ENCODE data around the gene ACTN1. TPM values are rescaled to one million over a fixed set of nuclear protein-coding genes. Genes with fewer than 3 reads are reported as not detected.
"Not testable (repeated sequence)": the region's sequence is repeated elsewhere in the genome, so short reads cannot be mapped to it uniquely, and the experiment has no call there.

Gene ACTN1
- total RNA-seq, 1 donor from 2014 or later, result 77.1 TPM

GRCh38 chr14:68975667-68976066 is 3.4 kb downstream of the ACTN1 start:
- H3K9me3 Mint-ChIP-seq, result no peaks in the 10 kb centered on the region
- peaks cover 6% of the 10 kb centered on the region for H3K27me3 Mint-ChIP-seq (ENCODE audit: low read depth)
- no peak overlapping the region for H3K27ac Mint-ChIP-seq (ENCODE audit: unreplicated experiment)
- H3K36me3 Mint-ChIP-seq (ENCODE audit: low read depth), result peaks cover 5% of the 10 kb centered on the region
- DNase-seq (ENCODE audit: low read depth, low spot score), result no peak
- H3K4me1 Mint-ChIP-seq, result peaks cover 37% of the 10 kb centered on the region
- peak overlapping the region; percentile 93 for H3K4me3 Mint-ChIP-seq
- TF ChIP-seq CTCF (conservative IDR thresholded peaks at IDR 0.05), result no peak

GRCh38 chr14:68974759-68975347 is 4.2 kb downstream of the ACTN1 start:
- H3K4me1 Mint-ChIP-seq, result peaks cover 40% of the 10 kb centered on the region
- TF ChIP-seq CTCF (conservative IDR thresholded peaks at IDR 0.05), result no peak
- H3K27me3 Mint-ChIP-seq (ENCODE audit: low read depth), result peaks cover under 1% of the 10 kb centered on the region
- peak overlapping the region; percentile 51 for H3K27ac Mint-ChIP-seq (ENCODE audit: unreplicated experiment)
- no peak for DNase-seq (ENCODE audit: low read depth, low spot score)
- H3K36me3 Mint-ChIP-seq (ENCODE audit: low read depth), result peaks cover 5% of the 10 kb centered on the region
- no peaks in the 10 kb centered on the region for H3K9me3 Mint-ChIP-seq
- H3K4me3 Mint-ChIP-seq, result peak overlapping the region; percentile 44

GRCh38 chr14:68973639-68974038 is 5.5 kb downstream of the ACTN1 start:
- no peak for DNase-seq (ENCODE audit: low read depth, low spot score)
- Mint-ChIP-seq H3K27me3 (ENCODE audit: low read depth) (no peaks in the 10 kb centered on the region), H3K36me3 (ENCODE audit: low read depth) (peaks cover 5% of the 10 kb centered on the region), H3K4me3 (no peak overlapping the region), H3K27ac (ENCODE audit: unreplicated experiment) (no peak overlapping the region), H3K4me1 (peaks cover 51% of the 10 kb centered on the region), H3K9me3 (no peaks in the 10 kb centered on the region)
- no peak for TF ChIP-seq CTCF (conservative IDR thresholded peaks at IDR 0.05)

- not testable (repeated sequence) for H3K27ac Mint-ChIP-seq (ENCODE audit: unreplicated experiment); H3K4me3 Mint-ChIP-seq; H3K36me3 Mint-ChIP-seq (ENCODE audit: low read depth); DNase-seq (ENCODE audit: low read depth, low spot score); H3K27me3 Mint-ChIP-seq (ENCODE audit: low read depth); H3K9me3 Mint-ChIP-seq
- peaks cover 51% of the 10 kb centered on the region for H3K4me1 Mint-ChIP-seq
Measured at GRCh38 chr14:68973219-68973565, 5.9 kb downstream of the ACTN1 start.

- Mint-ChIP-seq H3K27ac (ENCODE audit: unreplicated experiment) (no peak overlapping the region), H3K4me3 (peak overlapping the region; percentile 48)
Measured at GRCh38 chr14:68972507-68973218, 6.4 kb downstream of the ACTN1 start.

More at GRCh38 chr14:68972507-68973218, 6.4 kb downstream of the ACTN1 start:
- DNase-seq (ENCODE audit: low read depth, low spot score), result no peak
- TF ChIP-seq CTCF (conservative IDR thresholded peaks at IDR 0.05), result no peak
- Mint-ChIP-seq H3K36me3 (ENCODE audit: low read depth) (peaks cover 5% of the 10 kb centered on the region), H3K9me3 (no peaks in the 10 kb centered on the region), H3K27me3 (ENCODE audit: low read depth) (no peaks in the 10 kb centered on the region), H3K4me1 (peaks cover 51% of the 10 kb centered on the region)
